GM18517 (cell line): ENCODE measurements around the gene SESTD1.
"Not testable (repeated sequence)": the region's sequence is repeated elsewhere in the genome, so short reads cannot be mapped to it uniquely, and the experiment has no call there.

Experiments used
- ATAC-seq: cut with Tn5 transposase; IDR thresholded peaks from one replicate; pipeline ENCODE4 v1.9.1; 2021; ENCODE audit warnings: mild to moderate bottlenecking, moderate library complexity; ENCODE audit not compliant: unreplicated experiment

SESTD1 gene

DNA sequence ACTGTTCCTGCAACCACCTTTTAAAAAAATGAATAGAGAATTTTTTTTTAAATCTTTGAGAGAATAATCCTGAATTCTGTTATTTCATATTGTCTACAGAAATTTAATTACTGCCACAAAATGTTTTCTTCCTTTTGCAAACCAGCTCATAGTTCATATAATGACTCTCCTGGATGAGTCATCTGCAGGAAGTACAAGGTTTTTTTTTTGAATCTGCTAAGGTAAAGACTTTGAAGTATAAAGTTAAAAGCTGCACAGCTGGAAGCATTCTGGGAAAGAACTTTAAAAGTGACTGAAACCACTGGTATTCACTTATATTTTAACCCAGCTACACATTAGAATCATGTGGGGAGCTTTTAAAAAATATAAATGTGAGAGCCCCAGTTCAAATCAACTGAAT is 25.4 kb downstream of the SESTD1 start:
- ATAC-seq, result peak; percentile 82

DNA sequence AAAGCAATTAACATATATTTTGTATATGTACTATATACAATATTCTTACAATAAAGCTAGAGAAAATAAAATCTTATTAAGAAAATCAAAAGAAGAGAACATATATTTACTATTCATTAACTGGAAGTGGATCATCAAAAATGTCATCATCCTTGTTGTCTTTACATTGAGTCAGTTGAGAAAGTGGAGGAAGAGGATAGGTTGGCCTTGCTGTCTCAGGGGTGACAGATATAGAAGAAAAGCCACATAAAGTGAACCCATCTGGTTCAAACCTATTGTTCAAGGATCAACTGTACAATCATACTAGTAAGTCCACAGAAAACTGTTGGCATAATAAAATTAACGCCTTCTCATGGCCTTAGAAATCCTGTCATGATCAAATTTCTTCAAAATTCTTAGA is 26.6 kb downstream of the SESTD1 start:
- no peak for ATAC-seq

DNA sequence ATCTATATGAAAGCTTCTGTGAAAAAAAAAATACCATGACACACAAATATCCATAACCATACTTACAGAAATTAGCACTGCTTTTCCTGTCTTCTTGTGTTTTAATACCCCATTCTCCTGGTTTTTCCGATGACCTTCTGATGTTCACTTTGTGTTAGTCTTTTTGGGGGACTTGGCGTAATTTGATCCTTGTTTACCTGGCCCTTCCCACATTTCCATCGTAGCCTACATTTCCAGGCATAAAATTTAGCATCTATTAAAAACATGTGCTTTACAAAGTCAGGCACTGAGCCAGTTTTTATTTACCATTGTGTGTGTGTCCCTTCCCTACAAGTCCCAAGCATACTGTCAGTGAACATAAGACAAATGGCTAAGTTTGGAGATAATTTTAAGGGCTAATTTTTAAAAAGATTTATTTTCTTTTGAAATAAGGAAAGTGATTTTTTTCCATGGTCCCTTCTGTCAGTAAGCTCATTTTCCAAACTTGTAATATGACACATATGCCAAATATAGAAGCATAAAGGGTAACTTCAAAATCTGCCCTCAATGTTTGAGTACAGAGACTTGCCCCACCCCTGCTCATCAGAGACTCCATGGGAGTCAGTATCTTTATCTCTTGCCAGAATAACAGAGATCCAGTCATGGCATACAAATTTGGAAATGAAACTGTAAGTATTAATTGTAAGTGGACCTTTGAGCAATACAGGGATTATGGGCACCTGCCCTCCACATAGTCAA is 27.3 kb downstream of the SESTD1 start:
- no peak for ATAC-seq

DNA sequence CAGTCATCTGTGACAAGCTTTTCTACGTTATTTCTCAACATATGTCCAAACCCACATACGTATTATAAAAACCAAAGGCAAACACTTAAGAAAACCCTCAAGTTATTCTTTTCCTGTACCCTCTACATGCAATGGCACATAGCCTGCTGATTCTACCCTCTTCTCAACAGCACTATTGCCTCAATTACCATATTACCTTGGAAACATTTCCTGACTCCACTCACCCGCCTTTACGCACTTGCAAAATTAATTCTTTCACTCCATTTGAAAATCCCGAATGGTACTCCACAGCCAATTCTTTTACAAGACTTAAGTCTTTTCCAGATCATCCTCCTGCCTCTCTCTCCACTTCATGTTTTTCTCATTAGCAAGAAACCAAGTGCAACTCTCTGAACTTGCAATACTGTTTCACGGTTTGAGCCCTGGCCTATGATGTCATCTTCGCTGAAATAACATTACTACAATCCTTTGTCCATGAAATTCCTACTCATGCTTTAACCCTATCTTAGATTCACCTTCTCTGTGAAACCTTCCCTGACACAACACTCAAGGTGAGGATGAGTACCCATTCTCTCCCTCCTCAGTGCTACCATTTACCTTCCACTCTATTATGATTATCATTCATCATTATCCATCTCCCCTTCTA is 29.0 kb downstream of the SESTD1 start:
- no peak for ATAC-seq

DNA sequence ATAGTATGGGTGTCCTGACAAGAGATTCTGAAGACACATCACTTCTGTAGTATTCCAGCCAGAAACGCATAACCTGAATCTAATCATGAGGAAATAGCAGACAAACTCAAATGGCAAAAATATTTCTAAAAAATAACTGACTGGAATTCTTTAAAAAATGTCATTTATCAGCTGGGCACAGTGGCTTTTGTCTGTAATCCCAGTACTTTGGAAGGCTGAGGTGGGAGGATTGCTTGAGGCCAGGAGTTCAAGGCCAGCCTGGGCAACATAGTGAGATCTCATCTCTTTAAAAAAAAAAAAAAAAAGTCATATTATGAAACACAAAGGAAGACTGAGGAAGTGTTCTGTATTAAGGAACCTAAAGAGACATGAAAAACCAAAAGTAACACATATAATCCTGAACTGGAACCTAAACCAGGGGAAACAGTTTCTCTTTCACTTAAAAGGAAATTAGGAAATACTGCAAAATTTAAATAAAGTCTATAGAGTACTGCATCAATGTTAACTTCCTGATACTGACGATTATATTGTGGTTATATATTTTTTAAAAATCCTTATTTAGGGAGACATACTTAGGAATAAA is 29.9 kb downstream of the SESTD1 start:
- no peak for ATAC-seq

DNA sequence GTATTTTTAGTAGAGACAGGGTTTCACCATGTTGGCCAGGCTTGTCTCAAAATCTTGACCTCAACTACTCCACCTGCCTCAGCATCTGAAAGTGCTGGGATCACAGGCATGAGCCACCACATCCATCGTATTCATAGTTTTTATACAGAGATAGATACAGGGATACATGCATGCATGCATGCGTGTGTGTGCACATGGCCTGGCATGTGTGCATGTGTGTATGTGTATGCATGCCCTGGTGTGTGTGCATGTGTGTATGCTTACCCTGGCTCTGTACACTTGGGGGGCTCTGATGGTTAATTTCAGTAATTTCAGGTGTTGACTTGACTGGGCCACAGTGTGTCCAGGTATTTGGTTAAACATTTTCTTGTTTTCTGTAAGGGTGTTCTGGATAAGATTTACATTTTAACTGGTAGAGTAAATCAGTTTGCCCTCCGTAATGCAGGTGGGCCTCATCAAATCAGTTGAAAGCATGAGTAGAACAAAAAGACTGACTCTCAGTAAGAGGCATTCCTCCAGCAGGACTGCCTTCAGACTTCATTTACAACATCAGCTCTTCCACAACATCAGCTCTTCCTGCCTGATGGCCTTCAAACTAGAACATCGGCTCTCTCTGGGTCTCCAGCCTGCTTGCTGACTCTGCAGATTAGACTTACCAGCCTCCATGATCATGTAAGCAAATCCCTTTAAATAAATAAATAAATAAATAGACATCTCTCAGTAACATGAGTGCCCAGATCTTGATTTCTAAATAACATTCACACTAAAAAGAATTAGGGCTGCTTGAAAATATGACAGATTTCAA is 30.8 kb downstream of the SESTD1 start:
- no peak for ATAC-seq

DNA sequence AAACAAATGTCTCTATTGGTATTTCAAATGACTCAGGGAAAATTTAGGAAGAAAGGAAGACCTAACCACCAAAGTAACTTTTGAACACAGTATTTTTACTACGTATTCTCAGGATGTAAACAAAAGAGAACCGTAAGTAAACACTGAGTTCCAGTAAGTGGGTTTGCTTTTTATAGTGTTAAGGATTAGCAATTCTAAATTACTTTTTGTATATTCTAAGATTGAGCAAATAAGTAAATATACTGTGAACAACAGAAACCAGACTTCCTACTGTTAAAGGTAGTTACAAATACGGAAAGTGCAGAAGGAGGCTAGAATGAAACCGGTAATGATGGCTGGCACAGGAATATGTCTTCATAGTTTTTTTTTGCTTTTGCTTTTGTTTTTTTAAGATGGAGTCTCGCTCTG is 31.5 kb downstream of the SESTD1 start:
- ATAC-seq, result no peak

DNA sequence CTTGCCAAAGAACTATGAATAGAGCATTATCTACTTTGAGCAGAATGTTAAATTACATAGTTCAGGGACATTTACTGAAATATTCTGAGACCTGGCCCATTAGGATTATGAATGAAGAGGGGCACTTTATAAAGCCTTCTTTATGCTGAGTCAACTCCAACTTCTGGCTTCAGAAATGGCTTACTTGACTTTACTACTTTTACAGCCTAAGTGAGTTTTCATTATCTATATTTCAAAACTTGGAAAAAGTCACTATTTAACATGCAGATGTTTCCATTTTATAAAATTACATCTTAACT is 37.7 kb downstream of the SESTD1 start:
- no peak for ATAC-seq

DNA sequence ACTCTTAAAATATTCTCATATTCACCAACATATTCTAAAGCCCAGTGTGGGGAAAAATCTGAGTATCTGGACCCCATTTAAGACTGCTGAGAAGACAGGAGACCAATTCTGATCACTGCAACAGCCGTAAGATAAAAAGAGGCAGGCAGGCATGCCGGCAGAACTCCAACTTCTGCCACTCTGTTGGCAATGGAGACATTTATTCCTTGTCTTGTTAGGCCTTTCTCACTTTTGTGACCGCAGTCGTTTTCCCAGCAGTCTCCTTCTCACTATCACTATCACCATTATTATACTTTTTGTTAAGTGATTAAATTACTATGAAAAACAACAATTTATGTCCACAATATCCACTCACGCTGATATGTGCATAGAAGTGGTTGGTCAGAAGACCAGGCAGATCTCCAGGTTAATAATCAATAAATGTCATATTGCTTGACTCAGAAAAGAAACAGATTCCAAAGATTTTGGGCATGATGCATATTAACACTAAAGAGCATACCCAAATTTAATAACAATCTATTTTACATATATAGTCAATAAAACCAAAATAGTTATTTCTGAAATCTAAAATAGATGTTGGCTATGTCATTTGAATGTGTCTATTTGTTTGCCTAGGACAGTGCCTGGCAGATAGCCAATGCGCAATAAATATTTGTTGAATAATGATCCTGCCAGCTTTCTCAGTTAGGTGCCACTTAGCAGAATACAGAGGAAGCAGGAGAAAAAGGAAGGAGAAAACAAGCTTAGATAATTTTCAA is 38.2 kb downstream of the SESTD1 start:
- ATAC-seq, result no peak

DNA sequence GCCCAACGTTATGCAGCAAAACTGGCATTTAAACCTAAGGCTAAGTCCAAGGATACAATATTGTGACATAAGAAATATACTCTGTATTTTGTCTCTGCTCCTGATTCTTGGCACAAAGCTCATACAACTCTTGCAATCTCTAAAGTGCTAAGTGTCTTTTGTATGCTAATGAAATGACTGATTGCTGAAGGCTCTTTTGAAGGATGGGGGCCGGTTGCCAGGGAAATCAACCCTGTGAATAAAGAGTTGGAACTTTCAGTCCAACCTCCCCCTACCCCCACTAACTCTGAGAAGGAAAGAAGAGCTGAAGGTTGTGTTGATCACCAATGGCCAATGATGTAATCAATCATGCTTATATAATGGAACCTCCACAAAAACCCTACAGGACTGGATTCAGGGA is 40.3 kb downstream of the SESTD1 start:
- ATAC-seq, result no peak

DNA sequence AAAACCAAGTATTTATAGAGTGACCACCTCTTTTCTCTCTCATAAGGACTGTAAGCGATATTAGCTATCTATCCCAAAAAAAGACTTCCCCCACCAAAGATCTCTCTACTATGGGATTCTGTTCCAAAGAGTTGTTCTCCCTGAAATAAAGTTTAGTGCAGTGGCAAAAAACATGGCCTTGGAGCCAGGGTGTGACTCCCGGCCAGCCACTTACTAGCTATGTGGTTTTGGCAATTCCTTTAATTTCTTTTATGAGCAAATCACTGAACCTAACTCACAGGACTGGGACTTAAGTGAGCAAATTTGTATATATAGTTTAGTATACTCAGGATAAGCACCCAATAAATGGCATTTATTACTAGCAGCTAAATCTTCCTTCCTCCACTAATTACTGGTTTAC is 42.6 kb downstream of the SESTD1 start:
- no peak for ATAC-seq

DNA sequence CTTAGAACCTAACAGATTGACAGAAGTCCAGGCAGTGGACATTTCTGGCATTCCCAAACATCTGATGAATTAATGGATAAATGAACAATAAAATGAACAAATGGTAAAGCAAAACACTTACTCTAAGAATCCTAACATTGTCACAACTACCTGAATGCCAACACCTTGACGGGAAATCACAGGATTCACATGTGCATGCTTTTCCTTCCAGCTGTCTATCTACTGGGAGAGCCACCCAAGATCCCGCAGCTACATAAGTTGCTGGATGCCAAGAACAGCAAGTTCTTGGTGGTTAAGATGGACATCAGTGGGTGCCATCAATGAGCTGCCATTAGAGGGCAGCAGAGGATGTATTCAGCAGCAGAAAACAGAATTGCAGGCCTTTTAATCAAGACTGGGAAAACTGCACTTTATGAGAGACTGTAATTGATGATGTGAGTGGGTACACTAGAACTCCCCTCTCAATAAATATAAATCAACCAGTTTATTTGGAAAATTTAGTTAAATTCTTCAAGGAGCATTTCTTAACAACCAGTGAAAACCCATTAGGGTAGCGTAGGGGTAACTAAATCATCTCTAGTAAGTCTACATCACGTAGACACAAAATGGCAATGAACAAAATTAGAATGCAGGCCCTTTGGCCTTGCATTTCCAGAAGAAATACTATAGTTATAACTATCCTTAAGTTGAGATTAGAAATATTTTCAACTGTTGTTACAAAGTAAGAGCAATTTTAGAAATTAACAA is 45.6 kb downstream of the SESTD1 start:
- ATAC-seq, result peak; percentile 84

DNA sequence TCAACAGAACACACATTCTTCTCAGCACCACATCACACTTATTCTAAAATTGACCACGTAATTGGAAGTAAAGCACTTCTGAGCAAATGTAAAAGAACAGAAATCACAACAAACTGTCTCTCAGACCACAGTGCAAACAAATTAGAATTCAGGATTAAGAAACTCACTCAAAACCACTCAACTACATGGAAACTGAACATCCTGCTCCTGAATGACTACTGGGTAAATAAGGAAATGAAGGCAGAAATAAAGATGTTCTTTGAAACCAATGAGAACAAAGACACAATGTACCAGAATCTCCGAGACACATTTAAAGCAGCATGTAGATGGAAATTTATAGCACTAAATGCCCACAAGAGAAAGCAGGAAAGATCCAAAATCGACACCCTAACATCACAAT is 50.0 kb downstream of the SESTD1 start:
- ATAC-seq, result not testable (repeated sequence)

DNA sequence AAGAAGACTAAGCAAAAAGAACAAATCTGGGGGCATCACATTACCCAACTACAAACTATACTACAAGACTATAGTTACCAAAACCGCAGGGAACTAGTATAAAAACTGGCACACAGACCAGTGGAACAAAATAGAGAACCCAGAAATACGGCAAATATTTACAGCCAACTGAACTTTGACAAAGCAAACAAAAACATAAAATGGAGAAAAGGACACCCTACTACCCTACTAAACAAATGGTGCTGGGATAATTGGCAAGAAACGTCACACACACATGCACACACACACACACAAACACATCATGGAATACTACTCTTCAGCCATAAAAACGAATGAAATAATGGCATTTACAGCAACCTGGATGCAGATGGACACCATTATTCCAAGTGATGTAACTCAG is 53.3 kb downstream of the SESTD1 start:
- no peak for ATAC-seq

DNA sequence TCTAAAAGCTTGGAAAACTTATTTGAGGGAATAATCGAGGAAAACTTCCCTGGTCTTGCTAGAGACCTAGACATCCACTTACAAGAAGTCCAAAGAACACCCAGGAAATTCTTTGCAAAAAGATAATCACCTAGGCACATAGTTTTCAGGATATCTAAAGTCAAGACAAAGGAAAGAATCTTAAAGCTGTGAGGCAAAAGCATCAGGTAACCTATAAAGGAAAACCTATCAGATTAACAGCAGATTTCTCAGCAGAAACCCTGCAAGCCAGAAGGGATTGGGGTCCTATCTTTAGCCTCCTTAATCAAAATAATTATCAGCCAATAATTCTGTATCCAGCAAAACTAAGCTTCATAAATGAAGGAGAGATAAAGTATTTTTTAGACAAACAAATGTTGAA is 56.4 kb downstream of the SESTD1 start:
- ATAC-seq, result not testable (repeated sequence)

DNA sequence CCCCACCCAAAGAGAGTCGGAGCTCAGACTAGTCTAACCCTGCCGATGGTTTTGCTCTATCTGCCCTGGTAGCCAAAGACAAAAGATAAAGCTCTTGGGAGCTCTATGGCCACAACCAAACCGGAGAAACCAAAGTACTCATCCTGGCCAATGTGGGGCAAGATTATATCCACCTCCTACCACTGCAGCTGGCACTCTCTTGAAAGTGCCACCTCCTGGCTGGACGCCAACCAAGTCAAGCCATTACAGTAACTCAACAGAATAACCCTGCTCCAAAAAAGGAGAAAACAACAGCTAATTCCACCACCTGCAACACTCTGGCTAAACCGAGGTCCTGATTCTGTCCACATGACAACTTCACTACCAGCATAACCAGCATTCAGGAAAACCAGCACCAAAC is 57.6 kb downstream of the SESTD1 start:
- no peak for ATAC-seq

DNA sequence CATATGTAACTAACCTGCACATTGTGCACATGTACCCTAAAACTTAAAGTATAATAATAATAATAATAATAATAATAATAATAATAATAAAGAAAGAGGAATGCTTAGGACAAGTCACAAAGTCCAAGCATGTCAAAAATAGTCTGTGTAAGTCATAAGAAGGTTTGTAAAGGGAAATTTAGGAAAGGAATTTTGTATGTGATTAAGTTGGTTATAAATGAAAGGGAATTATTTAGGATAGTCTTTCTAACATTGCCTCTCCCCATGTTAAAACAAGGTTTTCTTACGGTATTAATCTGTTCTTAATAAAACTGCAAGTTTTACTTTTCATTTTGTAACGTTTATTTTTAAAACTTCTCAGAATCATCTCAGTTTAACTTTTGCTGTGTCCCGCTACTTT is 62.8 kb downstream of the SESTD1 start:
- no peak for ATAC-seq

DNA sequence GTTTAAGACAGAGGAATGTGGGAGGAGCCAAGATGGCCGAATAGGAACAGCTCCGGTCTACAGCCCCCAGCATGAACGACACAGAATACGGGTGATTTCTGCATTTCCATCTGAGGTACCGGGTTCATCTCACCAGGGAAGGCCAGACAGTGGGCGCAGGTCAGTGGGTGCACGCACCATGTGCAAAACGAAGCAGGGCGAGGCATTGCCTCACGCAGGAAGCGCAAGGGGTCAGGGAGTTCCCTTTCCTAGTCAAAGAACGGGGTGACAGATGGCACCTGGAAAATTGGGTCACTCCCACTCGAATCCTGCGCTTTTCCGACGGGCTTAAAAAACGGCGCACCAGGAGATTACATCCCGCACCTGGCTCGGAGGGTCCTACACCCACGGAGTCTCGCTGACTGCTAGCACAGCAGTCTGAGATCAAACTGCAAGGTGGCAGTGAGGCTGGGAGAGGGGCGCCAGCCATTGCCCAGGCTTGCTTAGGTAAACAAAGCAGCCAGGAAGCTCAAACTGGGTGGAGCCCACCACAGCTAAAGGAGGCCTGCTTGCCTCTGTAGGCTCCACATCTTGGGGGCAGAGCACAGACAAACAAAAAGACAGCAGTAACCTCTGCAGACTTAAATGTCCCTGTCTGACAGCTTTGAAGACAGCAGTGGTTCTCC is 68.6 kb downstream of the SESTD1 start:
- ATAC-seq, result not testable (repeated sequence)

DNA sequence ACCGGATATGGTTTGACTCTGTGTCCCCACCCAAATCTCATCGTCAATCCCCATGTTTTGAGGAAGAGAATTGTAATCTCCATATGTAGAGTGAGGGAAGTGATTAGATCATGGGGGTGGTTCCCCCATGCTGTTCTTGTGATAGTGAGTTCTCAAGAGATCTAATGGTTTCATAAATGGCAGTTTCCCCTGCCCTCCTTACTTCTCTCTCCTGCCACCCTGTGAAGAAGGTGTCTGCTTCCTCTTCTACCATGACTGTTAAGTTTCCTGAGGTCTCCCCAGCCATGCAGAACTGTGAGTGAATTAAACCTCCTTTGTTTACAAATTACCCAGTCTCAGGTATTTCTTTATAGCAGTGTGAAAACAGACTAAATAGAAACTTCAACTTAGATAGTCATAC is 69.5 kb downstream of the SESTD1 start:
- no peak for ATAC-seq
